Fibroblast of lung (primary cell): ENCODE results near the gene LGALS3. TPM values are rescaled to one million over a fixed set of nuclear protein-coding genes. Genes with fewer than 3 reads are reported as not detected.

Source experiments
- DNase-seq, 2 donors: peaks; one replicate each; pipeline versions ENCODE4 v3.0.0 to v3.0.0-alpha.2; 2010; ENCODE audit warnings: low read depth in 2 of 2
- H2AFZ ChIP-seq: 2 replicates; pipeline ENCODE4 v1.5.1; 2012; ENCODE audit warnings: low read length, control low read depth, inconsistent platforms
- H3K27ac ChIP-seq: 2 replicates; pipeline ENCODE4 v1.5.1; 2011; ENCODE audit warnings: low read length, control low read depth; ENCODE audit not compliant: insufficient read depth
- H3K27me3 ChIP-seq: 2 replicates; pipeline ENCODE4 v1.5.1; 2011; ENCODE audit warnings: mild to moderate bottlenecking, low read length; ENCODE audit not compliant: control insufficient read depth, insufficient read depth
- H3K36me3 ChIP-seq: 2 replicates; pipeline ENCODE4 v1.5.1; 2011; ENCODE audit warnings: low read length; ENCODE audit not compliant: control insufficient read depth, insufficient read depth
- H3K4me1 ChIP-seq: 2 replicates; pipeline ENCODE4 v1.5.1; 2011; ENCODE audit warnings: low read length; ENCODE audit not compliant: control insufficient read depth, insufficient read depth; ENCODE audit errors: extremely low read depth
- H3K4me2 ChIP-seq: 2 replicates; pipeline ENCODE4 v1.5.1; 2011; ENCODE audit warnings: low read length, control low read depth; ENCODE audit not compliant: insufficient read depth; ENCODE audit errors: extremely low read depth
- H3K4me3 ChIP-seq, 4 experiments: fragments of 200-600 bp in 1 of 4; sonication (generic) in 1 of 4; replicated peaks in 1 of 4; 2 replicates each; pipeline ENCODE4 v1.5.1; 2011 to 2016; ENCODE audit warnings: low read length in 4 of 4, low read depth in 3 of 4, mild to moderate bottlenecking in 3 of 4, control low read depth in 2 of 4, inconsistent platforms in 1 of 4, mixed read lengths in 1 of 4; ENCODE audit not compliant: insufficient read depth in 1 of 4; ENCODE audit errors: control extremely low read depth in 1 of 4
- H3K79me2 ChIP-seq: 2 replicates; pipeline ENCODE4 v1.5.1; 2012; ENCODE audit warnings: mild to moderate bottlenecking, low read length, inconsistent platforms; ENCODE audit not compliant: control insufficient read depth, insufficient read depth
- H3K9ac ChIP-seq: 2 replicates; pipeline ENCODE4 v1.5.1; 2011; ENCODE audit warnings: mild to moderate bottlenecking, low read length, control low read depth; ENCODE audit not compliant: insufficient read depth
- H3K9me3 ChIP-seq: 2 replicates; pipeline ENCODE4 v1.5.1; 2012; ENCODE audit warnings: low read depth, low read length; ENCODE audit not compliant: control insufficient read depth, insufficient read depth
- H4K20me1 ChIP-seq: 2 replicates; pipeline ENCODE4 v1.5.1; 2011; ENCODE audit warnings: low read length; ENCODE audit not compliant: control insufficient read depth, insufficient read depth; ENCODE audit errors: extremely low read depth
- EZH2 ChIP-seq: IDR thresholded peaks from 2 replicates; pipeline ENCODE4 v1.5.1; 2012; ENCODE audit warnings: low read length, control low read depth, mild to moderate bottlenecking; ENCODE audit errors: missing control alignments
- polyA plus RNA-seq, 2 donors: library from polyadenylated mRNA; depleted of rRNA in 1 of 2; stranded (reverse) in 1 of 2; unstranded in 1 of 2; fragments of >200 nt; gene quantifications; 2 replicates each; pipeline ENCODE4 v1.2.1, GENCODE V29; 2011 to 2012; ENCODE audit warnings: missing spikeins in 1 of 2
- total RNA-seq: library from RNA; depleted of rRNA; stranded (reverse); fragments of >200 nt; gene quantifications from 2 replicates; pipeline ENCODE4 v1.2.1, GENCODE V29; 2014
- TF ChIP-seq, protein P1 (sequence below), 2 donors: IDR thresholded peaks in 1 of 2; conservative IDR thresholded peaks in 1 of 2; 1 replicate in 1 of 2; 2 replicates in 1 of 2; pipeline ENCODE4 v1.5.1; 2011 to 2012; ENCODE audit warnings: low read length in 2 of 2, control low read depth in 1 of 2, inconsistent platforms in 1 of 2, low read depth in 1 of 2, mild to moderate bottlenecking in 1 of 2

LGALS3 gene
- total and polyA plus RNA-seq, 2 donors (not counting 1 experiment from before 2014, with no cell fraction given), result 333 to 434 TPM

DNA sequence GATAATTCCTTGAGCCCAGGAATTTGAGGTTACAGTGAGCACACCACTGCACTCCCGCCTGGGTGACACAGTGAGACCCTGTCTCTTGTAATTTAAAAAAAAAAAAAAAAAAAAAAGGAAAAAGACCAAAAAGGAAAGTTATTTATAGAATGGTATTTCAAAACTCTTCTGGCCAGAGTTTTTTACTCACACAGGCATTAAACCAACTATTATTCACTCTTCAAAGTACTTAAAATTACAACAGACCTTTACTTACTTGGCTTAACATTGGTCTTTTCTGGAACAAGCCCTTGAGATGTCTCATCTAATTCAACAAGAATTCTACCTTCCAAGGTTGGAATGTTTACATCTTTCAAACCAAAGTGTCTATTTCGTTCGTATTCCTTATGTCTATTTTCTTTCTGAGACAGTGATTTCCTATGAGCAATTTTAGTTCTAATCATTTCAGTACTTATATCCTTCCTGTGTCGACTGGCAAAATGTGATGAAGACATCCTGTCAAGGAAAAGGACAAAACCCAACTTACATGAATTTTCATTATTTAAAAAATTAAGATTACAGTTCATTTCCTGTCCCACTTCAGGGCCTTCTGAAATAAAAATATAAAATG, 59.7 kb downstream of the LGALS3 start:
- no peak overlapping the region for H3K4me3 ChIP-seq

DNA sequence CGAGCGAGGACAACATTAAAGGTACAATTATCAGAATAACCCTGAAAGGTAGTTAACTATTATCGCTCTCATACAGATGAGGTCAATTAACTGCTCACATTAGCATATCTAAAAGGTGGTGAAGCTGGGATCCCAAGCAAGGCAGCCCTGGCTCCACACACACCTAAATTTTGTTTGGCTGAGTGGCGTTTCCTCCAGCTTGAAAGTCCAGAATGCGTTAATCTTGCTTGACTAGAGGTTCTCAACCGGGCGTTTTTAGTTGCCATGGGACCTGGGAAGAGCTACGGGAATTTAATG, 61.8 kb downstream of the LGALS3 start:
- DNase-seq, result peak in 1 of 2 donors; percentile 5
- H3K79me2 ChIP-seq, result peaks cover 35% of the 10 kb centered on the region
- H4K20me1 ChIP-seq, result no peaks in the 10 kb centered on the region
- peak overlapping the region; percentile 67 for H3K4me2 ChIP-seq
- H2AFZ ChIP-seq, result peak overlapping the region; percentile 77
- peak overlapping the region; percentile 69 for H3K27ac ChIP-seq
- H3K4me3 ChIP-seq, result peak overlapping the region; percentile 73 to 93 (median 83)
- H3K9me3 ChIP-seq, result no peaks in the 10 kb centered on the region
- peaks cover 3% of the 10 kb centered on the region for H3K4me1 ChIP-seq
- H3K36me3 ChIP-seq, result no peaks in the 10 kb centered on the region
- no peak for TF ChIP-seq EZH2
- TF ChIP-seq, protein P1, sequence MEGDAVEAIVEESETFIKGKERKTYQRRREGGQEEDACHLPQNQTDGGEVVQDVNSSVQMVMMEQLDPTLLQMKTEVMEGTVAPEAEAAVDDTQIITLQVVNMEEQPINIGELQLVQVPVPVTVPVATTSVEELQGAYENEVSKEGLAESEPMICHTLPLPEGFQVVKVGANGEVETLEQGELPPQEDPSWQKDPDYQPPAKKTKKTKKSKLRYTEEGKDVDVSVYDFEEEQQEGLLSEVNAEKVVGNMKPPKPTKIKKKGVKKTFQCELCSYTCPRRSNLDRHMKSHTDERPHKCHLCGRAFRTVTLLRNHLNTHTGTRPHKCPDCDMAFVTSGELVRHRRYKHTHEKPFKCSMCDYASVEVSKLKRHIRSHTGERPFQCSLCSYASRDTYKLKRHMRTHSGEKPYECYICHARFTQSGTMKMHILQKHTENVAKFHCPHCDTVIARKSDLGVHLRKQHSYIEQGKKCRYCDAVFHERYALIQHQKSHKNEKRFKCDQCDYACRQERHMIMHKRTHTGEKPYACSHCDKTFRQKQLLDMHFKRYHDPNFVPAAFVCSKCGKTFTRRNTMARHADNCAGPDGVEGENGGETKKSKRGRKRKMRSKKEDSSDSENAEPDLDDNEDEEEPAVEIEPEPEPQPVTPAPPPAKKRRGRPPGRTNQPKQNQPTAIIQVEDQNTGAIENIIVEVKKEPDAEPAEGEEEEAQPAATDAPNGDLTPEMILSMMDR (conservative IDR thresholded peaks at IDR 0.05 in 1 of 2, IDR thresholded peaks at IDR 0.05 in 1 of 2; ENCODE audit: low read depth in 1 of 2, low read length in 2 of 2), result no peak
- H3K9ac ChIP-seq, result peak overlapping the region; percentile 55
- H3K27me3 ChIP-seq, result no peaks in the 10 kb centered on the region

More for the DNA sequence above, 59.7 kb downstream of the LGALS3 start:
- H2AFZ ChIP-seq, result no peak overlapping the region
- no peaks in the 10 kb centered on the region for H3K27me3 ChIP-seq
- peak in 1 of 2 donors; percentile 33 for DNase-seq
- TF ChIP-seq EZH2, result no peak
- TF ChIP-seq, protein P1 (conservative IDR thresholded peaks at IDR 0.05 in 1 of 2, IDR thresholded peaks at IDR 0.05 in 1 of 2; ENCODE audit: low read depth in 1 of 2, low read length in 2 of 2), result no peak
- no peak overlapping the region for H3K9ac ChIP-seq
- H3K4me2 ChIP-seq, result peak overlapping the region; percentile 13
- H3K36me3 ChIP-seq, result peaks cover 3% of the 10 kb centered on the region
- H3K27ac ChIP-seq, result no peak overlapping the region
- H4K20me1 ChIP-seq, result no peaks in the 10 kb centered on the region
- no peaks in the 10 kb centered on the region for H3K9me3 ChIP-seq
- H3K79me2 ChIP-seq, result peaks cover 39% of the 10 kb centered on the region
- peaks cover 3% of the 10 kb centered on the region for H3K4me1 ChIP-seq

DNA sequence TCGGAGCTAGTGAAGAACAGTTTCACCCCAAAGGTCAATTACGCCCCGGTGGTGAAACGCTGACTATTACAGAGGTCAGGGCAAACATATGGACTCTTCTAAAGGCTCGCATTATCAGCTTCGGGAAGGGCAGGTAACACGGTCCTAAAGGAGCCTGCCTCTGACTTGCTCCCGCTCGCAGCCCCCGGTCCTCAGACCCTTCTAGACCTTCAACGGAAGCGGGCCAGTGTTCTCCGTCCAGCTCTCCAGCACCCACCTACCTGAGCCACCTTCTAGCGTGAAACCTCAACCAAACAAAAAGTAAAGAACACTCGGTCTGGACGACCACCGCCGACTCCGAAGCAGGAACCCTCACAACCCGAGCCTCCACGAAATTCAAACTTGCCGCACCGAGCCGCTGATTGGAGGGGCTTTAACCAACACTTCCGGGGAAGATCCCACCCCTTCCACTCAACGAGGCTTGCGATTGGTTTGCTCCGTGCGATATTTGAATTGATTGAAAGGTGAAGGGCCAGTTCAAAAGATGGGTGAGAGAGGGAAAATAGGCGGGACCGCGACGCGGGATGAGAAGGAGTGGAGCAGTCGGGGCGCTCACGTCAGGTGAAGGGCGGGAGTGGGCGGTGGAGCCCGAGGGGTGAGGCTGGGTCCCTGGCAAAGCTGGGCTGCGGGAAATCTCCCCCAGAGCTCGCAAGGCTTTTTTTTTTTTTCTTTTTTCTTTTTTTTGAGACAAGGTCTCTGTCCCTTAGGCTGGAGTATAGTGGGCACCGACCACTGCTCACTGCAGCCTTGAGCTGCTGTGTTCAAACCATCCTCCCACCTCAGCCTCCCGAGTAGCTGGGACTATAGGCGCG, 62.4 kb downstream of the LGALS3 start, which contains the start of gene DLGAP5:
Gene DLGAP5 (minus strand): TSS at position 383 of the 851 bp plus-strand sequence. CDS start 2,406 bp downstream, outside the sequence.
- H3K27ac ChIP-seq, result peak within 1 kb of the TSS; percentile 69
- H3K4me2 ChIP-seq, result peak within 1 kb of the TSS; percentile 73
- H3K9ac ChIP-seq, result peak within 1 kb of the TSS; percentile 55
- peaks cover 3% of the 10 kb centered on the region for H3K4me1 ChIP-seq
- H3K36me3 ChIP-seq, result no peaks in the 10 kb centered on the region
- H3K79me2 ChIP-seq, result peaks cover 35% of the 10 kb centered on the region
- peak within 1 kb of the TSS; percentile 77 for H2AFZ ChIP-seq
- TF ChIP-seq, protein P1 (conservative IDR thresholded peaks at IDR 0.05 in 1 of 2, IDR thresholded peaks at IDR 0.05 in 1 of 2; ENCODE audit: low read depth in 1 of 2, low read length in 2 of 2), result no peak
- no peaks in the 10 kb centered on the region for H3K9me3 ChIP-seq
- no peaks in the 10 kb centered on the region for H3K27me3 ChIP-seq
- peak within 1 kb of the TSS; percentile 73 to 93 (median 83) for H3K4me3 ChIP-seq
- H4K20me1 ChIP-seq, result no peaks in the 10 kb centered on the region
- peak; percentile 95 to 96 for DNase-seq
